PC-3 (cell line): ENCODE measurements around the gene HMCN1. TPM values are rescaled to one million over a fixed set of nuclear protein-coding genes. Genes with fewer than 3 reads are reported as not detected.

Experiments
- ATAC-seq: fragments of 200-7000 bp; cut with Tn5 transposase; 2 replicates; pipeline ENCODE4 v1.9.1; 2020; ENCODE audit warnings: mild to moderate bottlenecking, moderate library complexity
- BruUV-seq: library from RNA; stranded (reverse); fragments of 400-500 nt; replicated peaks from 2 replicates; lab custom pipeline; 2021; lab: Mats Ljungman, UMichigan
- CTCF ChIA-PET: fragments of 300-600 bp; sonication (Branson Sonifier 250); formaldehyde crosslinking; loops from one replicate; lab custom pipeline; 2022; ENCODE audit warnings: antibody characterized with exemption; lab: Charles Lee
- POLR2A ChIA-PET: fragments of 300-600 bp; sonication (Branson Sonifier 250); formaldehyde crosslinking; loops from one replicate; lab custom pipeline; 2022; ENCODE audit warnings: antibody characterized with exemption; ENCODE audit not compliant: unreplicated experiment; lab: Charles Lee
- DNase-seq: peaks from one replicate; pipeline ENCODE4 v3.0.0-alpha.2; 2015
- H2AFZ ChIP-seq: fragments of 300-600 bp; sonication (generic); 2 replicates; pipeline ENCODE4 v1.6.0; 2016; ENCODE audit warnings: antibody characterized with exemption, low read length
- H3F3A ChIP-seq: fragments of 300-600 bp; sonication (generic); one replicate; pipeline ENCODE4 v1.6.0; 2017; ENCODE audit warnings: antibody characterized with exemption, low read length, control low read depth, mild to moderate bottlenecking; ENCODE audit not compliant: unreplicated experiment
- H3K27ac ChIP-seq: fragments of 300-600 bp; sonication (generic); 2 replicates; pipeline ENCODE4 v1.5.1; 2016; ENCODE audit warnings: mild to moderate bottlenecking, low read length
- H3K27me3 ChIP-seq: fragments of 300-600 bp; sonication (generic); 2 replicates; pipeline ENCODE4 v1.6.1; 2016; ENCODE audit warnings: low read length, mixed read lengths
- H3K36me3 ChIP-seq: fragments of 300-600 bp; sonication (generic); 2 replicates; pipeline ENCODE4 v1.6.1; 2016; ENCODE audit warnings: low read depth, mixed run types, low read length, mixed read lengths
- H3K4me1 ChIP-seq: fragments of 300-600 bp; sonication (generic); 2 replicates; pipeline ENCODE4 v1.5.1; 2016; ENCODE audit warnings: low read length; ENCODE audit not compliant: insufficient read depth
- H3K4me2 ChIP-seq: fragments of 300-600 bp; sonication (generic); 2 replicates; pipeline ENCODE4 v1.6.0; 2016; ENCODE audit warnings: low read length
- H3K4me3 ChIP-seq: fragments of 300-600 bp; sonication (generic); 2 replicates; pipeline ENCODE4 v1.5.1; 2016; ENCODE audit warnings: mild to moderate bottlenecking, low read length, mixed read lengths
- H3K79me2 ChIP-seq: fragments of 300-600 bp; sonication (generic); 2 replicates; pipeline ENCODE4 v1.6.1; 2017; ENCODE audit warnings: low read length, mixed read lengths
- H3K9ac ChIP-seq: fragments of 300-600 bp; sonication (generic); 2 replicates; pipeline ENCODE4 v1.6.0; 2016; ENCODE audit warnings: mild to moderate bottlenecking, low read length
- H3K9me2 ChIP-seq: fragments of 300-600 bp; sonication (generic); replicated peaks from 2 replicates; pipeline ENCODE4 v1.6.1; 2016; ENCODE audit warnings: mixed run types, low read length, mixed read lengths
- H3K9me3 ChIP-seq: fragments of 300-600 bp; sonication (generic); 2 replicates; pipeline ENCODE4 v1.6.1; 2016; ENCODE audit warnings: low read length, mixed read lengths
- H4K20me1 ChIP-seq: fragments of 300-600 bp; sonication (generic); 2 replicates; pipeline ENCODE4 v1.6.1; 2016; ENCODE audit warnings: low read length, mixed read lengths
- EZH2 ChIP-seq: fragments of 300-600 bp; sonication (generic); IDR thresholded peaks from one replicate; pipeline ENCODE4 v1.6.1; 2017; ENCODE audit warnings: antibody characterized with exemption, mild to moderate bottlenecking, low read length; ENCODE audit not compliant: unreplicated experiment
- EZH2phosphoT487 ChIP-seq: fragments of 300-600 bp; sonication (generic); IDR thresholded peaks from 2 replicates; pipeline ENCODE4 v1.6.1; 2018; ENCODE audit warnings: mild to moderate bottlenecking, antibody characterized with exemption, low read length, borderline replicate concordance
- intact Hi-C: fragments of 100-400 bp; cut with micrococcal nuclease; formaldehyde crosslinking; loops from 2 replicates; pipeline ENCODE4 v1.9.0; 2023
- total RNA-seq: library from RNA; depleted of rRNA; stranded (reverse); fragments of >200 nt; gene quantifications from 2 replicates; pipeline ENCODE4 v1.2.3, GENCODE V29; 2014
- TF ChIP-seq, protein P1 (sequence below): fragments of 300-600 bp; sonication (generic); conservative IDR thresholded peaks from 2 replicates; pipeline ENCODE4 v1.5.1; 2017; ENCODE audit warnings: antibody characterized with exemption, low read depth, mild to moderate bottlenecking, low read length

The HMCN1 gene
- total RNA-seq, 1 experiment from 2014 or later = 0.66 TPM

- no peaks in the 10 kb centered on the region for H3K9me2 ChIP-seq
- H3K9ac ChIP-seq = no peak overlapping the region
- no TSS peak for BruUV-seq
- peaks cover 13% of the 10 kb centered on the region for H3K4me1 ChIP-seq
- H3K9me3 ChIP-seq = no peaks in the 10 kb centered on the region
- no peaks in the 10 kb centered on the region for H3K27me3 ChIP-seq
- POLR2A ChIA-PET = no interaction called here
- TF ChIP-seq EZH2 (no peak), EZH2phosphoT487 (no peak)
- TF ChIP-seq, protein P1, sequence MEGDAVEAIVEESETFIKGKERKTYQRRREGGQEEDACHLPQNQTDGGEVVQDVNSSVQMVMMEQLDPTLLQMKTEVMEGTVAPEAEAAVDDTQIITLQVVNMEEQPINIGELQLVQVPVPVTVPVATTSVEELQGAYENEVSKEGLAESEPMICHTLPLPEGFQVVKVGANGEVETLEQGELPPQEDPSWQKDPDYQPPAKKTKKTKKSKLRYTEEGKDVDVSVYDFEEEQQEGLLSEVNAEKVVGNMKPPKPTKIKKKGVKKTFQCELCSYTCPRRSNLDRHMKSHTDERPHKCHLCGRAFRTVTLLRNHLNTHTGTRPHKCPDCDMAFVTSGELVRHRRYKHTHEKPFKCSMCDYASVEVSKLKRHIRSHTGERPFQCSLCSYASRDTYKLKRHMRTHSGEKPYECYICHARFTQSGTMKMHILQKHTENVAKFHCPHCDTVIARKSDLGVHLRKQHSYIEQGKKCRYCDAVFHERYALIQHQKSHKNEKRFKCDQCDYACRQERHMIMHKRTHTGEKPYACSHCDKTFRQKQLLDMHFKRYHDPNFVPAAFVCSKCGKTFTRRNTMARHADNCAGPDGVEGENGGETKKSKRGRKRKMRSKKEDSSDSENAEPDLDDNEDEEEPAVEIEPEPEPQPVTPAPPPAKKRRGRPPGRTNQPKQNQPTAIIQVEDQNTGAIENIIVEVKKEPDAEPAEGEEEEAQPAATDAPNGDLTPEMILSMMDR = no peak
- H3F3A ChIP-seq = no peaks in the 10 kb centered on the region
- H3K36me3 ChIP-seq = no peaks in the 10 kb centered on the region
- no peaks in the 10 kb centered on the region for H4K20me1 ChIP-seq
- H3K4me3 ChIP-seq = no peak overlapping the region
- H2AFZ ChIP-seq = no peak overlapping the region
- CTCF ChIA-PET = no interaction called here
- intact Hi-C loops = no loop called here
- ATAC-seq (no peak), DNase-seq (no peak)
- no peak overlapping the region for H3K4me2 ChIP-seq
- no peaks in the 10 kb centered on the region for H3K79me2 ChIP-seq
- H3K27ac ChIP-seq = no peak overlapping the region
These were observed 208.8 kb downstream of the HMCN1 start for GRCh38 chr1:185942961-185943360.

- no TSS peak for BruUV-seq
- H3K27me3 ChIP-seq = no peaks in the 10 kb centered on the region
- ATAC-seq = no peak
These were observed 222.7 kb downstream of the HMCN1 start for GRCh38 chr1:185956881-185957280.

More at GRCh38 chr1:185956881-185957280, 222.7 kb downstream of the HMCN1 start:
- no peaks in the 10 kb centered on the region for H3K9me2 ChIP-seq
- no peaks in the 10 kb centered on the region for H3F3A ChIP-seq
- no peaks in the 10 kb centered on the region for H3K36me3 ChIP-seq
- no peaks in the 10 kb centered on the region for H3K4me1 ChIP-seq
- TF ChIP-seq, protein P1 = no peak
- TF ChIP-seq EZH2 (no peak), EZH2phosphoT487 (no peak)
- no peak overlapping the region for H3K27ac ChIP-seq
- CTCF ChIA-PET = no interaction called here
- H3K79me2 ChIP-seq = no peaks in the 10 kb centered on the region
- intact Hi-C loops = no loop called here
- no peaks in the 10 kb centered on the region for H3K9me3 ChIP-seq
- H3K4me2 ChIP-seq = no peak overlapping the region
- no peaks in the 10 kb centered on the region for H4K20me1 ChIP-seq
- H2AFZ ChIP-seq = no peak overlapping the region
- no peak overlapping the region for H3K4me3 ChIP-seq
- no peak overlapping the region for H3K9ac ChIP-seq
- POLR2A ChIA-PET = no interaction called here
- DNase-seq = no peak
